ENCODE measurements around the gene INAFM1. TPM values are rescaled to one million over a fixed set of nuclear protein-coding genes. Genes with fewer than 3 reads are reported as not detected.
"Not testable (repeated sequence)": the region's sequence is repeated elsewhere in the genome, so short reads cannot be mapped to it uniquely, and the experiment has no call there.

INAFM1 gene
- total and polyA plus RNA-seq, 2 donors (not counting 3 experiments of a cell fraction or from before 2014, with no cell fraction given) = 2.8 to 8.3 TPM

DNA sequence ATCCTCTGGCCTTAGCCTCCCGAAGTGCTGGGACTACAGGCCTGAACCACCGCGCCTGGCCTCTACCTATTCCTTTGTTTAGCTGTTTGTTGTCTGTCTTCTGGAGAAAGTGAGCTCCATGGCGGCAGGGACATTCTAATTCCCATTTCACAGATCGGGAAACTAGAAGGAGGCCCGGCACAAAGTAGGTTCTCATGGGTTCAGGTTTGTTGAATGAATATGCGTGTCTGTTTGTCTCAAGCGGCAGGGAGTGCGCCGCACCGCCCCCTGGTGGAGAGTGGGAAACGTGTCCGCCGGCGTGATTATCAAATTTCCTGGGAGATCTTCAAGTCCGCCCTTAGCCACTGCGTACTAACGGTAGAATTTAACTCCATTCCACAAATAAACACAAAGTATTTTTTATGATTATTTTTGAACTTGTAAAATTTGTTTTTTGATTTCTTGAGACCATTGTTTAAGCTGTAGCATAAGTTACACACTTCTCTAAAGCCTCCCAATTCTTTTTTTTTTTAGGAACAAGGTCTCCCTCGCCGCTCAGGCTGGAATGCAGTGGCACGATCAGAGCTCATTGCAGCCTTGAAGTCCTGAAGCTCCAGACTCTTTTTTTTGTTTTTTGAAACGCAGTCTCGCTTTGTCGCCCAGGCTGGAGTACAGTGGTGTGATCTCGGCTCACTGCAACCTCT is 27.2 kb upstream of the INAFM1 start:
- Histone ChIP-seq H3K9me1 (replicated peaks; ENCODE audit: control insufficient read depth, extremely low read depth, insufficient read depth, low read length) (no peaks in the 10 kb centered on the region), H3K4me3 (replicated peaks in 1 of 3; ENCODE audit: insufficient read depth in 1 of 3, low read depth in 1 of 3, low read length in 3 of 3) (no peak overlapping the region), H3K79me2 (ENCODE audit: control insufficient read depth, insufficient read depth, low read length) (no peaks in the 10 kb centered on the region), H3K36me3 (ENCODE audit: control insufficient read depth in 2 of 2, extremely low read depth in 1 of 2, insufficient read depth in 2 of 2, low read length in 2 of 2) (no peaks in the 10 kb centered on the region), H3K9me3 (replicated peaks; ENCODE audit: control insufficient read depth, insufficient read depth, low read length) (no peaks in the 10 kb centered on the region), H4K20me1 (replicated peaks; ENCODE audit: control insufficient read depth, extremely low read depth, insufficient read depth, low read length) (no peaks in the 10 kb centered on the region), H3K4me2 (ENCODE audit: insufficient read depth, low read length) (no peak overlapping the region), H3K27me3 (ENCODE audit: control insufficient read depth in 2 of 2, insufficient read depth in 2 of 2, low read length in 2 of 2) (no peaks in the 10 kb centered on the region), H2AFZ (ENCODE audit: low read depth, low read length) (no peak overlapping the region), H3K9ac (replicated peaks; ENCODE audit: extremely low read depth, insufficient read depth, low read length) (no peak overlapping the region), H3K4me1 (ENCODE audit: control insufficient read depth, extremely low read depth, insufficient read depth, low read length) (peaks cover 9% of the 10 kb centered on the region), H3K27ac (ENCODE audit: insufficient read depth, low read depth, low read length) (no peak overlapping the region)
- FAIRE-seq (no peak), DNase-seq (ENCODE audit: low read depth, low spot score) (peak; percentile 74)
- CTCF ChIA-PET = interaction anchor here (0.6 to 8.3 kb wide), 25 partner anchors 9 to 394 kb away, joined by 3 to 533 read pairs (median 3); partner anchors contain the start of genes CCDC9 and ZC3H4
- no TSS peak for BruUV-seq (replicated peaks)
- intact Hi-C loops (cut with micrococcal nuclease) (no loop called here), dilution Hi-C loops (cut with MboI; ENCODE audit: extremely low pct_ligation_motif_present, low sequenced_read_pairs) (no loop called here)
- POLR2A ChIA-PET = no interaction called here
- no peak for TF ChIP-seq JUN (IDR thresholded peaks at IDR 0.05; ENCODE audit: borderline replicate concordance, insufficient read depth, insufficient read length, low read depth)
- no peak for TF ChIP-seq GATA2 (IDR thresholded peaks at IDR 0.05; ENCODE audit: insufficient read depth, insufficient read length, low read depth, low read length)
- TF ChIP-seq, protein P1, sequence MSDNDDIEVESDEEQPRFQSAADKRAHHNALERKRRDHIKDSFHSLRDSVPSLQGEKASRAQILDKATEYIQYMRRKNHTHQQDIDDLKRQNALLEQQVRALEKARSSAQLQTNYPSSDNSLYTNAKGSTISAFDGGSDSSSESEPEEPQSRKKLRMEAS (IDR thresholded peaks at IDR 0.05; ENCODE audit: insufficient read depth, insufficient read length) = no peak
- TF ChIP-seq, protein P2, sequence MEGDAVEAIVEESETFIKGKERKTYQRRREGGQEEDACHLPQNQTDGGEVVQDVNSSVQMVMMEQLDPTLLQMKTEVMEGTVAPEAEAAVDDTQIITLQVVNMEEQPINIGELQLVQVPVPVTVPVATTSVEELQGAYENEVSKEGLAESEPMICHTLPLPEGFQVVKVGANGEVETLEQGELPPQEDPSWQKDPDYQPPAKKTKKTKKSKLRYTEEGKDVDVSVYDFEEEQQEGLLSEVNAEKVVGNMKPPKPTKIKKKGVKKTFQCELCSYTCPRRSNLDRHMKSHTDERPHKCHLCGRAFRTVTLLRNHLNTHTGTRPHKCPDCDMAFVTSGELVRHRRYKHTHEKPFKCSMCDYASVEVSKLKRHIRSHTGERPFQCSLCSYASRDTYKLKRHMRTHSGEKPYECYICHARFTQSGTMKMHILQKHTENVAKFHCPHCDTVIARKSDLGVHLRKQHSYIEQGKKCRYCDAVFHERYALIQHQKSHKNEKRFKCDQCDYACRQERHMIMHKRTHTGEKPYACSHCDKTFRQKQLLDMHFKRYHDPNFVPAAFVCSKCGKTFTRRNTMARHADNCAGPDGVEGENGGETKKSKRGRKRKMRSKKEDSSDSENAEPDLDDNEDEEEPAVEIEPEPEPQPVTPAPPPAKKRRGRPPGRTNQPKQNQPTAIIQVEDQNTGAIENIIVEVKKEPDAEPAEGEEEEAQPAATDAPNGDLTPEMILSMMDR (IDR thresholded peaks at IDR 0.05; ENCODE audit: extremely low read depth in 1 of 2, insufficient read depth in 1 of 2, low read depth in 1 of 2, low read length in 2 of 2) = peak; percentile 84 to 85
- no peak for TF ChIP-seq MYC (IDR thresholded peaks at IDR 0.05; ENCODE audit: low read depth, low read length)
- no peak for TF ChIP-seq FOS (IDR thresholded peaks at IDR 0.05; ENCODE audit: borderline replicate concordance, insufficient read depth, low read length)
- no peak for TF ChIP-seq EZH2 (IDR thresholded peaks at IDR 0.05; ENCODE audit: borderline replicate concordance, low read depth, low read length, severe bottlenecking)

DNA sequence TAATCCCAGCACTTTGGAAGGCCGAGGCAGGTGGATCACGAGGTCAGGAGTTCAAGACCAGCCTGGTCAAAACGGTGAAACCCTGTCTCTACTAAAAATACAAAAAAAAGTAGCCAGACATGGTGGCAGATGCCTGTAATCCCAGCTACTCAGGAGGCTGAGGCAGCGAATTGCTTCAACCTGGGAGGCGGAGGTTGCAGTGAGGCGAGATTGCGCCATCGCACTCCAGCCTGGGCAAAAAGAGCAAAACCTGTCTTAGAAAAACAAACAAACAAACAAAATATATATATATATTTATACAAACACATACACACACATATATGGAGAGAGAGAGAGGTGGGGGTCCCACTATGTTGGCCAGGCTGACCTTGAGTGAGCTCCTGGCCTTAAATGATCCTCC is 21.7 kb upstream of the INAFM1 start:
- POLR2A ChIA-PET; H3K79me2 ChIP-seq (ENCODE audit: control insufficient read depth, insufficient read depth, low read length); intact Hi-C loops (cut with micrococcal nuclease): not testable (repeated sequence)

More for the DNA sequence above, 21.7 kb upstream of the INAFM1 start:
- CTCF ChIA-PET = interaction anchor here (1.4 kb wide), 2 partner anchors 9 to 240 kb away, joined by 5 to 8 read pairs; no protein-coding TSS in a partner anchor
- H3K9me1 ChIP-seq (replicated peaks; ENCODE audit: control insufficient read depth, extremely low read depth, insufficient read depth, low read length); H3K27me3 ChIP-seq (ENCODE audit: control insufficient read depth in 2 of 2, insufficient read depth in 2 of 2, low read length in 2 of 2); H3K4me1 ChIP-seq (ENCODE audit: control insufficient read depth, extremely low read depth, insufficient read depth, low read length); FAIRE-seq; H3K4me3 ChIP-seq (replicated peaks in 1 of 3; ENCODE audit: insufficient read depth in 1 of 3, low read depth in 1 of 3, low read length in 3 of 3); H3K36me3 ChIP-seq (ENCODE audit: control insufficient read depth in 2 of 2, extremely low read depth in 1 of 2, insufficient read depth in 2 of 2, low read length in 2 of 2); H4K20me1 ChIP-seq (replicated peaks; ENCODE audit: control insufficient read depth, extremely low read depth, insufficient read depth, low read length); H3K9ac ChIP-seq (replicated peaks; ENCODE audit: extremely low read depth, insufficient read depth, low read length); H3K9me3 ChIP-seq (replicated peaks; ENCODE audit: control insufficient read depth, insufficient read depth, low read length); H3K27ac ChIP-seq (ENCODE audit: insufficient read depth, low read depth, low read length); dilution Hi-C loops (cut with MboI; ENCODE audit: extremely low pct_ligation_motif_present, low sequenced_read_pairs); H3K4me2 ChIP-seq (ENCODE audit: insufficient read depth, low read length); BruUV-seq (replicated peaks); DNase-seq (ENCODE audit: low read depth, low spot score); H2AFZ ChIP-seq (ENCODE audit: low read depth, low read length): not testable (repeated sequence)

Data from endothelial cell of umbilical vein (primary cell).